Measurements from ENCODE around the gene SH3RF2.

SH3RF2 gene

DNA sequence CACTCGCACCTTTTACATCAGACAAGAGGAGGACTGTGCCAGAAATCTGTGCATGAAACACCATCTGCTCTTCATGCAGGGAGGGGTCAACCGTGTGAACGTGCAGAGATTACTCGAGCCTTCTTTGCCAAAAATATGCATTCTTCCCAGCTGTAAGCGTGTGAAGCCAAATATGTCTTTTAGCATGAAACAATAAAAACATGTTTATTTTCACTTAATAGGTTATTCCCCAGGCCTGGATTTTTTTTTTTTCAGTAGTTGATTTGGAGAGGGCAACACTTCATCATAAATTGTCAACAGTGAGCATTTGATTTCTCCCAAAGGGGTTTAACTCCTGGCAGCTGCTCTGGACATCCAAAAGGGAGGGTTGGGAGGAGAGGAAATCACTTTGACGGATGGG lies 145.2 kb downstream of the SH3RF2 start:
- TF ChIP-seq, protein P1, sequence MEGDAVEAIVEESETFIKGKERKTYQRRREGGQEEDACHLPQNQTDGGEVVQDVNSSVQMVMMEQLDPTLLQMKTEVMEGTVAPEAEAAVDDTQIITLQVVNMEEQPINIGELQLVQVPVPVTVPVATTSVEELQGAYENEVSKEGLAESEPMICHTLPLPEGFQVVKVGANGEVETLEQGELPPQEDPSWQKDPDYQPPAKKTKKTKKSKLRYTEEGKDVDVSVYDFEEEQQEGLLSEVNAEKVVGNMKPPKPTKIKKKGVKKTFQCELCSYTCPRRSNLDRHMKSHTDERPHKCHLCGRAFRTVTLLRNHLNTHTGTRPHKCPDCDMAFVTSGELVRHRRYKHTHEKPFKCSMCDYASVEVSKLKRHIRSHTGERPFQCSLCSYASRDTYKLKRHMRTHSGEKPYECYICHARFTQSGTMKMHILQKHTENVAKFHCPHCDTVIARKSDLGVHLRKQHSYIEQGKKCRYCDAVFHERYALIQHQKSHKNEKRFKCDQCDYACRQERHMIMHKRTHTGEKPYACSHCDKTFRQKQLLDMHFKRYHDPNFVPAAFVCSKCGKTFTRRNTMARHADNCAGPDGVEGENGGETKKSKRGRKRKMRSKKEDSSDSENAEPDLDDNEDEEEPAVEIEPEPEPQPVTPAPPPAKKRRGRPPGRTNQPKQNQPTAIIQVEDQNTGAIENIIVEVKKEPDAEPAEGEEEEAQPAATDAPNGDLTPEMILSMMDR (conservative IDR thresholded peaks at IDR 0.05; ENCODE audit: low read depth) = no peak
- POLR2A ChIA-PET (ENCODE audit: low non-redundant PET) = no interaction called here
- CTCF ChIA-PET = interaction anchor here (0.6 kb wide), 1 partner anchor 313 kb away, joined by 6 read pairs; no protein-coding TSS in a partner anchor
- DNase-seq (ENCODE audit: low spot score) = no peak
- H3K27ac ChIP-seq = no peak overlapping the region

DNA sequence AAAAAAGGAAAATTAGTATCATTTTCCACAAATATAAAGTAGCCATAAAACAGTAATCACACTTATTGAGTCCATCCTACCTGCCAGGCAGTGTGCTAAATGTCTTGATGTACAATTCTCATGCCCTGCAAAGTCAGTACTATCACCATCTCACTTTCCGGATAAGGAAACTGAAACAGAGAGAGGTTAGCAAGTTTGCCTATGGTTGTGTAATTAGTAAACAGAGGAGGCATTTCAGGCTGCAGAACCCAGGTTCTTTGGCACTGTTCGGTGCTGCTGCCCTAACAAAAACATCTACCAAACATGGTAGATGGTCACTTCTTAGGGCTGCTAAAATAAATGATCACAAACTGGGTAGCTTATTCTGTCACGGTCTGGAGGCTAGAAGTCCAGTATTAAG lies 146.4 kb downstream of the SH3RF2 start:
- TF ChIP-seq, protein P1 (conservative IDR thresholded peaks at IDR 0.05; ENCODE audit: low read depth) = no peak
- ChIA-PET POLR2A (ENCODE audit: low non-redundant PET) (no interaction called here), CTCF (no interaction called here)
- H3K27ac ChIP-seq = no peak overlapping the region
- no peak for DNase-seq (ENCODE audit: low spot score)

DNA sequence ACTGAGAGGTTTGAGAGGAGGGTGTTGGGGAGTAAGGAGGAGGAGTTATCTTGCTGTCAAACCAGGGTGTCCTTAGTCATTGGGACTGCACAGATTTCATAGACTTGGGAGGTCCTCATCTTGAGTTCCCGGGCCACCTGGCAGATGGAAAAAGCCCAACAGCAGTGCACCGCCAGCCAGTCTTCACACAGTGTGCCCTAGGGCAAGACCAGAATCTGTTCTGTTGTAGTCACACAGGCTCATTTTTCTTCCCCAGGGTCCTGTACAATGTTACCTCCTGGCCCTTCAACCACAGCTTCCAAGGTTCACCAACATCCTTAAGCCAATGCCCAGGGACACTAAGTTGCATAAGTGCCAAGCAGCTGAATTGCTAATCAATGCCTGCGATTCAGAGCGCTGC lies 148.0 kb downstream of the SH3RF2 start:
- ChIA-PET CTCF (no interaction called here), POLR2A (ENCODE audit: low non-redundant PET) (no interaction called here)
- DNase-seq (ENCODE audit: low spot score) = no peak
- TF ChIP-seq, protein P1 (conservative IDR thresholded peaks at IDR 0.05; ENCODE audit: low read depth) = no peak
- H3K27ac ChIP-seq = no peak overlapping the region

DNA sequence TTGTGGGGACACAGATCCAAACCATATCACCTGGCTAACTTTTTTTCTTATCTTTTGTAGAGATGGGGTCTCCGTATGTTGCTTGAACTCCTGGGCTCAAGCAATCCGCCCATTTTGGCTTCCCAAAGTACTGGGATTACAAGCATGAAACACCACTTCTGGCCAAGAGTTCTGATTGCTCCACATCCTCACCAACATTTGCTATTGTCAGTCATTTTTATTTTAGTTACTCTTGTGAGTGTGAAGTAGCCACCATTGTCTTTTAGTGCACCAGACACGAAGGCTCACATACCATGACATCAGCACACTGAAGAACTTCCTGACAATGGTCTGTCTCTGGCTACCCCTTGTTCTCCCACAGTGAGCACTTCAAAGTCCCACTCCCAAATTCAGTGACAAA lies 151.7 kb downstream of the SH3RF2 start:
- TF ChIP-seq, protein P1 (conservative IDR thresholded peaks at IDR 0.05; ENCODE audit: low read depth) = no peak
- no peak for DNase-seq (ENCODE audit: low spot score)
- ChIA-PET POLR2A (ENCODE audit: low non-redundant PET) (no interaction called here), CTCF (no interaction called here)
- no peak overlapping the region for H3K27ac ChIP-seq

DNA sequence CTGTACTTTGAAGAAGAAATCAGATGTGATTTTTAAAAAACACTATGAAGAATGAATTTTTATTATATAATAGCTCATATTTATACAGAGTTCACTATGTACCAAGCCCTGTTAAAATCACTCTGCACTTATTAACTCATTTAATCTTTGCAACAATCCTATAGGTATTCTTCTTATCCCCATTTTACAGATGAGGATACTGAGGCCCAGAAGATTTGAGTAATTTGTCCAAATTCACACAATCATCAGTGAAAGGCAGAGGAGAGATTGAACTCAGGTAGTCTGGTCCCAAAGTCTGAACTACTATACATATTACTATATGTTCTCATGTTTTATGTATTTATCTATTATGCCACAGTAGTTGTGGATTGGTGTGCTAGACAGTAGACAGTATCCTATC lies 152.9 kb downstream of the SH3RF2 start:
- ChIA-PET POLR2A (ENCODE audit: low non-redundant PET) (no interaction called here), CTCF (interaction anchor here (0.7 kb wide), 1 partner anchor 1484 kb away, joined by 3 read pairs; no protein-coding TSS in a partner anchor)
- TF ChIP-seq, protein P1 (conservative IDR thresholded peaks at IDR 0.05; ENCODE audit: low read depth) = no peak

DNA sequence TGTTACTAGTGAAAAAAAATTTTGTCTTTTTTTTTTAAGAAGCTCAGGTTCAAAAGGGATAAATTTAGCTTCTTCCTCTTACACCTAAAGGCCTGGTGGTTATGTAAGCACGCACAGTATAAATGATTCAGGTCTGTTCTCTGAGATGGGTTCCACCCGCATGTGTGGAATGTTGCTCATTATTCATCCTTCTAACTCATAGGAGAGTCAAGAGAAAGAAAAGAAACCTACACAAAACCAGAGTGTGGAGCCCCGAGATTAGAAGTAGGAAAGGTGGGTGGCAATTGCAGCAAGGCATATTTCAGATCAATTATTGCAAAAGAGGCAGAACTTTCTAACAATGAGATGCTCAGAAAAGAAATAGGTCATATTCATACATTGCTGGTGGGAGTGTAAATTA lies 155.5 kb downstream of the SH3RF2 start:
- TF ChIP-seq, protein P1 (conservative IDR thresholded peaks at IDR 0.05; ENCODE audit: low read depth) = no peak
- POLR2A ChIA-PET (ENCODE audit: low non-redundant PET) = no interaction called here
- peak; percentile 45 for DNase-seq (ENCODE audit: low spot score)
- no peak overlapping the region for H3K27ac ChIP-seq
- CTCF ChIA-PET = no interaction called here

More for the DNA sequence above, 152.9 kb downstream of the SH3RF2 start:
- DNase-seq (ENCODE audit: low spot score) = no peak
- no peak overlapping the region for H3K27ac ChIP-seq

DNA sequence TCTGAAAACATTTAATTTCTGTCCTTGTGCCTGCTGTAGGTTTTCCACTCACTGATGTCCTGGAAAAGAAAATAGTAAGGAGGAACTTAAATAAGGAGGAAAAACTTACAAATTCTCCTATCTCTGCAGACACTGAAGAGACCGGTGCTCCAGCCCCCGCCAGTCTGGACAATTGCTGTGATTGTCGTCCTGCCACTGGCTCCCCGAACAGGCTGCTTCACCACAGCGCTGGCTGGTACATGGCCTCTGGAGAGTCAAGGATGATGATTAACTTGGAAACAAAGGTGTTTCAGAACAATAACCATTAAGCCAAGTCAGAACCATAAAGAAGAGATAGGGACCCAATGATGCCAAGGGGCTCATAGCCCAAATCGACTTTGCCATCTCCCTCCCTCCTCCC lies 161.7 kb downstream of the SH3RF2 start:
- TF ChIP-seq, protein P1 (conservative IDR thresholded peaks at IDR 0.05; ENCODE audit: low read depth) = no peak
- ChIA-PET CTCF (no interaction called here), POLR2A (ENCODE audit: low non-redundant PET) (no interaction called here)
- no peak for DNase-seq (ENCODE audit: low spot score)
- H3K27ac ChIP-seq = no peak overlapping the region

Measured in RWPE1 (cell line).